GM12892 (cell line): Measurements from ENCODE around the gene CHI3L1.

Source experiments
- POLR2A ChIP-seq: IDR thresholded peaks from 2 replicates; pipeline ENCODE4 v1.6.1; 2011; ENCODE audit warnings: low read depth, low read length, control low read depth
- POLR2AphosphoS5 ChIP-seq: IDR thresholded peaks from 2 replicates; pipeline ENCODE4 v1.6.1; 2011; ENCODE audit warnings: low read depth, low read length, control low read depth
- TAF1 ChIP-seq: IDR thresholded peaks from 2 replicates; pipeline ENCODE4 v1.6.1; 2011; ENCODE audit warnings: low read depth, mild to moderate bottlenecking, control low read depth, low read length, borderline replicate concordance

DNA sequence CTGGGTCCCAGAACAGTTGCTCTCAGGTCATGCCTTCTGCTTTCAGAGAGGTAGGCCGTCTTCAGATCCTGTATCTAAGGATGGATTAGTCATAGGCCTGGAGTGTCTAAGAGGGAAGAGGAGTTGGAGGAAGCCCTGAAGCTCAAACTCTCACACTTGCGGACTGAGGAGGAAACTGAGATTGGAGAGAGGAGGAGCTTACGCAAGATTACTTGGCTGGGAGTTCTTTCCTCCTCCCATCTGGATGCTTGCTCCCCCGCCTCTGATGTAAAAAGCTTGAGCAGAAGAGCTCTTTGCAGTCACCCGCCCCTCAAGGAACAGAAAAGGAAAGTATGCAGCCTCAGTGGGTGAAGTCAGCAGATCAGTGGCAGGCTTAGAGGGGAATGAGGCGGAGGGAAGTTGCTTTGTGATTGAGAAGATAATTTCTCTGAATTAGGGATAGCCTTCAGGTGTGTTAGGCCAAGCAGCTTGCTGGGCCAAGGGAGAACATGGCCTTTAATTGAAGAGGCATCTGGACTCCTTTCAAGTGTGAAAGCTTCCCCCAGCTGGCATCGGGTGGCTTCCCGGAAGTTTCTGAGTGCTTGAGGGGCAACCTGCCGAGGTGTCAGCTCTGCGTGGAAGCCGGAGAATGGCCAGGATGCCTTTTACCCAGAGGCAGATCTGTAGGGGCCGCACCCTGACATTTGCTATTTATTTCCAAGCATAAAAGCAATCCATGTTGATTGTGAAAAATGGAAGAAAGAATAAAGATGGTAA lies 52.4 kb downstream of the CHI3L1 start:
- no peak for TF ChIP-seq POLR2AphosphoS5
- TF ChIP-seq POLR2A: no peak
- TF ChIP-seq TAF1: no peak
